Neuronal stem cell (in vitro differentiated cells): ENCODE measurements around the gene FBXW9.

Experiments used
- DNase-seq: peaks from one replicate; pipeline ENCODE4 v3.0.0-alpha.2; 2013; ENCODE audit warnings: low spot score
- H2AFZ ChIP-seq: one replicate; pipeline ENCODE4 v1.6.1; 2013; ENCODE audit warnings: mild to moderate bottlenecking, low read length, inconsistent platforms
- H2AK5ac ChIP-seq: 2 replicates; pipeline ENCODE4 v1.6.1; 2013; ENCODE audit warnings: low read depth, mild to moderate bottlenecking, inconsistent platforms, low read length, moderate library complexity, mixed read lengths
- H2BK120ac ChIP-seq: 2 replicates; pipeline ENCODE4 v1.6.1; 2013; ENCODE audit warnings: low read depth, mild to moderate bottlenecking, inconsistent platforms, low read length, moderate library complexity, mixed read lengths
- H2BK12ac ChIP-seq: one replicate; pipeline ENCODE4 v1.6.1; 2013; ENCODE audit warnings: low read length, inconsistent platforms
- H2BK15ac ChIP-seq: 2 replicates; pipeline ENCODE4 v1.6.1; 2013; ENCODE audit warnings: mild to moderate bottlenecking, low read length, inconsistent platforms, mixed read lengths
- H2BK5ac ChIP-seq: one replicate; pipeline ENCODE4 v1.6.1; 2013; ENCODE audit warnings: inconsistent platforms, mild to moderate bottlenecking, low read length, moderate library complexity
- H3K14ac ChIP-seq: one replicate; pipeline ENCODE4 v1.6.1; 2013; ENCODE audit warnings: low read length, inconsistent platforms
- H3K18ac ChIP-seq: 2 replicates; pipeline ENCODE4 v1.6.1; 2013; ENCODE audit warnings: low read length, inconsistent platforms
- H3K23ac ChIP-seq: 2 replicates; pipeline ENCODE4 v1.6.1; 2013; ENCODE audit warnings: low read depth, mild to moderate bottlenecking, mixed read lengths, low read length, inconsistent platforms; ENCODE audit not compliant: poor library complexity
- H3K27ac ChIP-seq: replicated peaks from 3 replicates; pipeline ENCODE4 v1.5.1; 2013; ENCODE audit warnings: low read length, inconsistent platforms
- H3K27me3 ChIP-seq, 3 experiments: 2 replicates each; pipeline ENCODE4 v1.6.1; 2013; ENCODE audit warnings: low read length in 3 of 3, mild to moderate bottlenecking in 2 of 3, inconsistent platforms in 1 of 3, low read depth in 1 of 3, mixed read lengths in 1 of 3, moderate library complexity in 1 of 3; ENCODE audit not compliant: control insufficient read depth in 3 of 3, insufficient read depth in 3 of 3
- H3K36me3 ChIP-seq, 2 donors: replicated peaks in 1 of 2; 2 replicates each; pipeline ENCODE4 v1.6.1; 2013; ENCODE audit warnings: low read length in 2 of 2; ENCODE audit not compliant: control insufficient read depth in 2 of 2, insufficient read depth in 2 of 2
- H3K4ac ChIP-seq: 2 replicates; pipeline ENCODE4 v1.6.1; 2013; ENCODE audit warnings: inconsistent platforms, mild to moderate bottlenecking, low read length, moderate library complexity
- H3K4me1 ChIP-seq, 2 donors: 1 replicate in 1 of 2; 2 replicates in 1 of 2; pipeline ENCODE4 v1.6.1; 2013; ENCODE audit warnings: low read length in 2 of 2, low read depth in 1 of 2; ENCODE audit not compliant: control insufficient read depth in 2 of 2, insufficient read depth in 1 of 2
- H3K4me2 ChIP-seq: one replicate; pipeline ENCODE4 v1.6.1; 2013; ENCODE audit warnings: mild to moderate bottlenecking, low read length, inconsistent platforms; ENCODE audit not compliant: insufficient read depth, poor library complexity, severe bottlenecking
- H3K4me3 ChIP-seq, 2 donors: 2 replicates each; pipeline ENCODE4 v1.5.1; 2013; ENCODE audit warnings: low read length in 2 of 2, mild to moderate bottlenecking in 2 of 2, inconsistent platforms in 1 of 2, moderate library complexity in 1 of 2
- H3K79me1 ChIP-seq: one replicate; pipeline ENCODE4 v1.6.1; 2013; ENCODE audit warnings: low read depth, mild to moderate bottlenecking, inconsistent platforms, low read length, moderate library complexity
- H3K9ac ChIP-seq: one replicate; pipeline ENCODE4 v1.6.1; 2013; ENCODE audit warnings: mild to moderate bottlenecking, low read depth, low read length, inconsistent platforms; ENCODE audit not compliant: poor library complexity
- H3K9me3 ChIP-seq, 2 donors: replicated peaks in 1 of 2; 2 replicates each; pipeline versions ENCODE3 to v1.6.1; 2013; ENCODE audit warnings: low read length in 2 of 2, mild to moderate bottlenecking in 2 of 2, inconsistent platforms in 1 of 2, low read depth in 1 of 2, mixed read lengths in 1 of 2, moderate library complexity in 1 of 2; ENCODE audit not compliant: control insufficient read depth in 2 of 2, insufficient read depth in 1 of 2
- H4K8ac ChIP-seq: one replicate; pipeline ENCODE4 v1.6.1; 2013; ENCODE audit warnings: low read depth, mild to moderate bottlenecking, inconsistent platforms, low read length, moderate library complexity
- H4K91ac ChIP-seq: one replicate; pipeline ENCODE4 v1.6.1; 2013; ENCODE audit warnings: low read length, low read depth, mild to moderate bottlenecking, inconsistent platforms; ENCODE audit not compliant: poor library complexity
- WGBS, 2 donors: extraction: QIAGEN DNeasy Blood & Tissue Kit; methylation state at CpG; one replicate each; pipeline ENCODE4 v1.1.7; 2013; ENCODE audit warnings: missing lambda C conversion rate in 2 of 2, mixed read lengths in 1 of 2; ENCODE audit not compliant: insufficient read length in 2 of 2, insufficient replicate concordance in 1 of 2; ENCODE audit errors: extremely low coverage in 2 of 2; 5-methylcytosine and 5-hydroxymethylcytosine counted together

The FBXW9 gene

DNA sequence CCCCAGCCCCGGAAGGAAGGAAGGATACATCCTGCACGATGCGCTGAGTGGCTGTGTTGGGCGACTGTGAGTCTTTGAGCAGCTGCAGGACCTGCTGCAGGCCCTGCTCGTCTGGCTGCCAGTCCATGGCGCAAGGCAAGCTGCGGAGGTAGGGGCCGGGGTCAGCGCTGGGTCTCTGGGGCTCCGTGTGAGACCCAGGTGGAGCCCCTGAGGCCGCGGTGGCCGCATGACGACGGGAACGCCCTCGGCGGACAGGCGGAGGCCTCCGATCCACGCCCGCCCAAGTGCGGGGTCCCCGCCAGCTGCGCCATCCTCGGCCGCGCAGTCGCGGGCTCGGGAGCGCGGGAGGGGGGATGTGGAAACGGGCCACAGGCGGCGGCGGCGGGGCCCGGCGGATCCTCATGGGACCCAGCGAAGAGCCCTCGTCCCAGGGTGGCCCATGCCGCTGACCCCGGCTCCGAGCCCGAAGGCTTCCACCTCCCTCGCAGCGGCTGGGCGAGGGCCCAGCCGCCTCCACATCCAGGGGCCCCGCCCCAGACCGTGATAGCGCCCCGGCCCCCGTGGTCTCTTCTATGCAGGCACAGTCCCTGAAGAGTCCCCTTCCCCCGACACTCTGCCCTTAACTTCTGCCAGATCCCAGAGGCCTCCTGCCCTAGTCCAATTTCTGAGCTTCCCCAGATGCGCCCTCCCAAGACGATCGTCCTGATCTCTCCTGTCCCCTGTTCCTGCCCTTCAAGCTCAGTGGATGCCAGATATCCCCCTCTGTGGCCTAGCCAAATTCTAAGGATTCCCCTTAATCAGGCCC, 24.6 kb upstream of the FBXW9 start:
- peak overlapping the region; percentile 40 for H2BK5ac ChIP-seq
- no peak overlapping the region for H2AFZ ChIP-seq
- peak overlapping the region; percentile 44 for H3K23ac ChIP-seq
- no peak overlapping the region for H2BK12ac ChIP-seq
- H4K8ac ChIP-seq, result no peak overlapping the region
- H3K4me1 ChIP-seq, result peaks cover 6 to 7% of the 10 kb centered on the region in 2 donors
- peak overlapping the region; percentile 84 for H2AK5ac ChIP-seq
- no peak for DNase-seq
- H3K36me3 ChIP-seq, result peaks cover 21 to 46% of the 10 kb centered on the region in 2 donors
- H3K4ac ChIP-seq, result no peak overlapping the region
- H3K79me1 ChIP-seq, result peaks cover 12% of the 10 kb centered on the region
- peak overlapping the region; percentile 93 for H3K4me2 ChIP-seq
- H3K27me3 ChIP-seq, result no peaks in the 10 kb centered on the region
- H2BK120ac ChIP-seq, result peak overlapping the region; percentile 0
- WGBS, 2 donors, result no CpG with 5 or more reads among the region's 59 CpGs
- H3K27ac ChIP-seq, result peak overlapping the region; percentile 97
- H3K4me3 ChIP-seq, result peak overlapping the region; percentile 79 to 85
- H4K91ac ChIP-seq, result no peak overlapping the region
- no peak overlapping the region for H2BK15ac ChIP-seq
- no peaks in the 10 kb centered on the region for H3K9me3 ChIP-seq
- H3K14ac ChIP-seq, result peak overlapping the region; percentile 28
- peak overlapping the region; percentile 87 for H3K9ac ChIP-seq
- peak overlapping the region; percentile 85 for H3K18ac ChIP-seq

- Histone ChIP-seq H3K4me3 (peak overlapping the region in 1 of 2 donors; percentile 79), H3K23ac (no peak overlapping the region), H4K91ac (no peak overlapping the region), H2BK15ac (no peak overlapping the region), H2AFZ (no peak overlapping the region), H2BK120ac (no peak overlapping the region), H3K4me2 (peak overlapping the region; percentile 93), H4K8ac (no peak overlapping the region), H3K18ac (no peak overlapping the region), H3K79me1 (peaks cover 14% of the 10 kb centered on the region), H3K27me3 (no peaks in the 10 kb centered on the region), H3K4ac (no peak overlapping the region), H3K4me1 (peaks cover 6 to 7% of the 10 kb centered on the region in 2 donors), H3K9ac (no peak overlapping the region), H3K36me3 (peaks cover 28 to 54% of the 10 kb centered on the region in 2 donors), H3K9me3 (no peaks in the 10 kb centered on the region), H2BK12ac (no peak overlapping the region), H3K27ac (no peak overlapping the region), H3K14ac (no peak overlapping the region), H2BK5ac (no peak overlapping the region), H2AK5ac (no peak overlapping the region)
- no peak for DNase-seq
- WGBS, 2 donors, result no CpG with 5 or more reads among the region's 10 CpGs
Measured at GRCh38 chr19:12720296-12720695, 23.9 kb upstream of the FBXW9 start.

DNA sequence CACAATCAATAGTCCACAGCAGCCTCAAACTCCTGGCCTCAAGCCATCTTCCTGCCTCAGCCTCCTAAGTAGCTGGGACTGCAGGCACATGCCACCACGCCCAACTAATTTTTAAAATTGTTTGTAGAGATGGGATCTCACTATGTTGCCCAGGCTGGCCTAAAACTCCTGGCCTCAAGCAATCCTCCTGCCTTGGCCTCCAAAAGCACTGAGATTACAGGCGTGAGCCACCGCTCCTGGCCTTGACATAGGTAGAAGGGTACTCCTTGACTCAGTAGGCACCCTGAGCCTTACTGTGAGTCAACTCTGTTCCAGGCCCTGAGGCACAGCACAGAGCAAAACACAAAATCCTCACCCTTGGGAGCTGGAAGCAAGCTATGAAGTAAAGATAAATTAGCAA, 19.5 kb upstream of the FBXW9 start:
- Histone ChIP-seq H3K36me3 (peaks cover 54 to 94% of the 10 kb centered on the region in 2 donors), H2AK5ac (no peak overlapping the region), H2BK5ac (no peak overlapping the region), H4K8ac (no peak overlapping the region), H3K4me3 (no peak overlapping the region), H3K27me3 (no peaks in the 10 kb centered on the region), H3K18ac (no peak overlapping the region), H2BK12ac (no peak overlapping the region), H4K91ac (no peak overlapping the region), H2BK15ac (no peak overlapping the region), H3K4ac (no peak overlapping the region), H3K9ac (no peak overlapping the region), H2BK120ac (no peak overlapping the region), H3K4me2 (no peak overlapping the region), H3K23ac (no peak overlapping the region), H3K79me1 (peaks cover 19% of the 10 kb centered on the region), H3K14ac (no peak overlapping the region), H3K27ac (no peak overlapping the region), H3K4me1 (peaks cover 4 to 6% of the 10 kb centered on the region in 2 donors), H3K9me3 (peaks cover 0 to 3% of the 10 kb centered on the region in 2 donors), H2AFZ (no peak overlapping the region)
- no peak for DNase-seq
- no CpG with 5 or more reads among the region's 3 CpGs for WGBS, 2 donors

GRCh38 chr19:12715102-12715501, 18.7 kb upstream of the FBXW9 start:
- no peak overlapping the region for H3K27ac ChIP-seq
- no peak overlapping the region for H3K9ac ChIP-seq
- no peak overlapping the region for H4K91ac ChIP-seq
- peaks cover 14% of the 10 kb centered on the region for H3K79me1 ChIP-seq
- no peaks in the 10 kb centered on the region for H3K27me3 ChIP-seq
- no peak overlapping the region for H2BK15ac ChIP-seq
- H3K4me2 ChIP-seq, result no peak overlapping the region
- peak overlapping the region; percentile 32 for H3K23ac ChIP-seq
- WGBS, 2 donors, result no CpG with 5 or more reads among the region's 15 CpGs
- H3K18ac ChIP-seq, result no peak overlapping the region
- H2BK5ac ChIP-seq, result peak overlapping the region; percentile 42
- no peak overlapping the region for H3K4ac ChIP-seq
- DNase-seq, result no peak
- H2AFZ ChIP-seq, result no peak overlapping the region
- H3K14ac ChIP-seq, result no peak overlapping the region
- no peaks in the 10 kb centered on the region for H3K4me1 ChIP-seq
- H3K9me3 ChIP-seq, result peaks cover 0 to 3% of the 10 kb centered on the region in 2 donors
- H4K8ac ChIP-seq, result no peak overlapping the region
- no peak overlapping the region for H2BK120ac ChIP-seq
- H2BK12ac ChIP-seq, result no peak overlapping the region
- H3K4me3 ChIP-seq, result no peak overlapping the region
- H2AK5ac ChIP-seq, result no peak overlapping the region
- H3K36me3 ChIP-seq, result peaks cover 60 to 93% of the 10 kb centered on the region in 2 donors
